B cell (primary cell): Measurements from ENCODE around the gene SLC39A11. TPM values are rescaled to one million over a fixed set of nuclear protein-coding genes. Genes with fewer than 3 reads are reported as not detected.

ENCODE experiments used
- ATAC-seq: fragments of 200-7000 bp; cut with Tn5 transposase; one replicate; pipeline ENCODE4 v1.10.0; 2021; ENCODE audit warnings: low read depth, mild to moderate bottlenecking, moderate number of reproducible peaks, moderate library complexity
- CTCF ChIA-PET: fragments of 350-600 bp; sonication (Branson Sonifier 250); formaldehyde crosslinking; loops from one replicate; lab custom pipeline; 2021; ENCODE audit warnings: antibody characterized with exemption, inconsistent platforms; lab: Charles Lee
- POLR2A ChIA-PET: fragments of 350-600 bp; sonication (Branson Sonifier 250); formaldehyde crosslinking; loops from one replicate; lab custom pipeline; 2021; ENCODE audit warnings: antibody characterized with exemption; lab: Charles Lee
- DNase-seq: peaks from one replicate; pipeline ENCODE4 v3.0.0; 2013
- H2AFZ ChIP-seq: 2 replicates; pipeline ENCODE4 v1.6.1; 2012; ENCODE audit warnings: mild to moderate bottlenecking, low read depth, low read length; ENCODE audit not compliant: insufficient read depth, poor library complexity, severe bottlenecking
- H3K27ac ChIP-seq, 2 donors: 1 replicate in 1 of 2; 2 replicates in 1 of 2; pipeline ENCODE4 v1.5.1; 2012 to 2013; ENCODE audit warnings: low read length in 2 of 2, mild to moderate bottlenecking in 2 of 2, moderate library complexity in 1 of 2
- H3K27me3 ChIP-seq, 4 experiments: fragments of 200-600 bp in 1 of 4; sonication (generic) in 1 of 4; replicated peaks in 1 of 4; 1 replicate in 2 of 4; 2 replicates in 2 of 4; pipeline versions ENCODE4 v1.6.1 to v1.7.0; 2013 to 2016; ENCODE audit warnings: low read length in 3 of 4, mild to moderate bottlenecking in 2 of 4, mixed read lengths in 1 of 4, moderate library complexity in 1 of 4; ENCODE audit not compliant: insufficient read depth in 4 of 4, control insufficient read depth in 3 of 4; ENCODE audit errors: control extremely low read depth in 1 of 4
- H3K36me3 ChIP-seq, 2 experiments: replicated peaks in 1 of 2; 1 replicate in 1 of 2; 2 replicates in 1 of 2; pipeline versions ENCODE4 v1.6.1 to v1.7.1; 2013; ENCODE audit warnings: low read length in 1 of 2; ENCODE audit not compliant: insufficient read depth in 2 of 2, control insufficient read depth in 1 of 2; ENCODE audit errors: control extremely low read depth in 1 of 2, extremely low read depth in 1 of 2
- H3K4me1 ChIP-seq, 2 donors: fragments of 200-600 bp in 1 of 2; sonication (generic) in 1 of 2; 1 replicate in 1 of 2; 2 replicates in 1 of 2; pipeline versions ENCODE4 v1.5.1 to v1.6.1; 2013 to 2017; ENCODE audit warnings: low read length in 2 of 2; ENCODE audit not compliant: control insufficient read depth in 2 of 2, insufficient read depth in 2 of 2
- H3K4me2 ChIP-seq: replicated peaks from 2 replicates; pipeline ENCODE3; 2012; ENCODE audit warnings: mild to moderate bottlenecking, low read depth, low read length; ENCODE audit not compliant: poor library complexity, severe bottlenecking
- H3K4me3 ChIP-seq, 5 experiments: fragments of 200-600 bp in 1 of 5; sonication (generic) in 1 of 5; 1 replicate in 3 of 5; 2 replicates in 2 of 5; pipeline versions ENCODE4 v1.5.1 to v1.7.0; 2011 to 2016; ENCODE audit warnings: low read length in 4 of 5, mild to moderate bottlenecking in 4 of 5, low read depth in 2 of 5, control low read depth in 1 of 5, moderate library complexity in 1 of 5; ENCODE audit not compliant: insufficient read depth in 1 of 5; ENCODE audit errors: control extremely low read depth in 1 of 5, extremely low read depth in 1 of 5
- H3K79me2 ChIP-seq: fragments of 200-600 bp; sonication (generic); one replicate; pipeline ENCODE4 v1.6.0; 2016; ENCODE audit warnings: low read length; ENCODE audit not compliant: control insufficient read depth, insufficient read depth
- H3K9ac ChIP-seq: fragments of 200-600 bp; sonication (generic); 2 replicates; pipeline ENCODE4 v1.6.1; 2017; ENCODE audit warnings: mild to moderate bottlenecking, low read length, moderate library complexity
- H3K9me3 ChIP-seq, 3 donors: one replicate each; pipeline versions ENCODE4 v1.6.1 to v1.7.1; 2013; ENCODE audit warnings: low read length in 2 of 3; ENCODE audit not compliant: control insufficient read depth in 2 of 3, insufficient read depth in 1 of 3; ENCODE audit errors: control extremely low read depth in 1 of 3
- H4K20me1 ChIP-seq: 2 replicates; pipeline ENCODE4 v1.6.0; 2012; ENCODE audit warnings: mild to moderate bottlenecking, low read length; ENCODE audit not compliant: insufficient read depth, control insufficient read depth, poor library complexity, severe bottlenecking
- H3K27ac Mint-ChIP-seq: one replicate; pipeline ENCODE4 v1.8.0; 2021; ENCODE audit warnings: mixed read lengths
- H3K27me3 Mint-ChIP-seq: one replicate; pipeline ENCODE4 v1.8.0; 2021; ENCODE audit warnings: mixed read lengths
- H3K4me1 Mint-ChIP-seq: one replicate; pipeline ENCODE4 v1.8.0; 2021; ENCODE audit warnings: mixed read lengths
- H3K4me3 Mint-ChIP-seq: one replicate; pipeline ENCODE4 v1.8.0; 2021; ENCODE audit warnings: mixed read lengths
- H3K9me3 Mint-ChIP-seq: one replicate; pipeline ENCODE4 v1.8.0; 2022; ENCODE audit warnings: mixed read lengths; ENCODE audit not compliant: insufficient read depth
- EZH2 ChIP-seq: IDR thresholded peaks from 2 replicates; pipeline ENCODE4 v1.6.1; 2012; ENCODE audit warnings: borderline replicate concordance, low read depth, mild to moderate bottlenecking, moderate library complexity, low read length; ENCODE audit not compliant: insufficient read depth, poor library complexity, severe bottlenecking
- WGBS: methylation state at CpG from one replicate; pipeline ENCODE4 v1.1.5; 2013; ENCODE audit warnings: missing lambda C conversion rate; ENCODE audit not compliant: insufficient coverage; 5-methylcytosine and 5-hydroxymethylcytosine counted together
- intact Hi-C: fragments of 100-400 bp; cut with micrococcal nuclease; formaldehyde crosslinking; loops from one replicate; pipeline ENCODE4 v1.10.0; 2022
- polyA plus RNA-seq: library from polyadenylated mRNA; depleted of rRNA; stranded (reverse); fragments of >200 nt; gene quantifications from 2 replicates; pipeline ENCODE4 v1.2.3, GENCODE V29; 2012
- total RNA-seq, 2 donors: library from RNA; stranded (reverse); fragments of 120-200 nt in 1 of 2; gene quantifications; 1 replicate in 1 of 2; 2 replicates in 1 of 2; pipeline versions ENCODE4 v1.2.3 to v1.2.4, GENCODE V29; 2013 to 2022
- TF ChIP-seq, protein P1 (sequence below): fragments of 200-600 bp; IDR thresholded peaks from one replicate; pipeline ENCODE4 v1.8.0; 2022; ENCODE audit warnings: antibody characterized with exemption, mild to moderate bottlenecking

SLC39A11 gene
- total and polyA plus RNA-seq, 2 donors (not counting 1 experiment from before 2014, with no cell fraction given): 6.9 to 39.6 TPM

DNA sequence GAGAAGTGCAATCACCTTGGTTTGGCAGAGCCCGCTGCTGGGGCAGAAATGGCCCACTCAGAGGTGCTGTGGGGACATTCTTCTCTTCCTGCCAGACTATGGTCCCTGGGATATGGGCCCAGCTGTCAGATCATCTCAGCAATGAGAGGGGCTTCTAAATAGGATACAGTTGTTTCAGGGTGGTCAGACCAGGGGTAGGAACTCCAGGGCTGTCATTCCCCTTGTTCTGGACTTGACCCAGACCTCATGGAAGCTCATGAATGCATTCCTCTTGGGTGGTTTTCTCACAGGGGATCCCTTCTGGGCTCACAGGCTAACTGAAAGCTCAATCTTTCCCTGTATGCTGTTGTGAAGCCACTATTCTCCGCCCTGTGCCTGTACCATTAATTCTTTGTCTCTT lies 347.2 kb downstream of the SLC39A11 start:
- DNase-seq (no peak), ATAC-seq (no peak)
- no peaks in the 10 kb centered on the region for H3K4me1 Mint-ChIP-seq
- no peak overlapping the region for H3K27ac Mint-ChIP-seq
- Histone ChIP-seq H4K20me1 (no peaks in the 10 kb centered on the region), H2AFZ (no peak overlapping the region), H3K36me3 (no peaks in the 10 kb centered on the region), H3K27ac (no peak overlapping the region), H3K4me3 (no peak overlapping the region), H3K4me2 (no peak overlapping the region), H3K9me3 (no peaks in the 10 kb centered on the region), H3K79me2 (no peaks in the 10 kb centered on the region), H3K9ac (no peak overlapping the region), H3K4me1 (no peaks in the 10 kb centered on the region), H3K27me3 (no peaks in the 10 kb centered on the region)
- H3K4me3 Mint-ChIP-seq: no peak overlapping the region
- TF ChIP-seq, protein P1, sequence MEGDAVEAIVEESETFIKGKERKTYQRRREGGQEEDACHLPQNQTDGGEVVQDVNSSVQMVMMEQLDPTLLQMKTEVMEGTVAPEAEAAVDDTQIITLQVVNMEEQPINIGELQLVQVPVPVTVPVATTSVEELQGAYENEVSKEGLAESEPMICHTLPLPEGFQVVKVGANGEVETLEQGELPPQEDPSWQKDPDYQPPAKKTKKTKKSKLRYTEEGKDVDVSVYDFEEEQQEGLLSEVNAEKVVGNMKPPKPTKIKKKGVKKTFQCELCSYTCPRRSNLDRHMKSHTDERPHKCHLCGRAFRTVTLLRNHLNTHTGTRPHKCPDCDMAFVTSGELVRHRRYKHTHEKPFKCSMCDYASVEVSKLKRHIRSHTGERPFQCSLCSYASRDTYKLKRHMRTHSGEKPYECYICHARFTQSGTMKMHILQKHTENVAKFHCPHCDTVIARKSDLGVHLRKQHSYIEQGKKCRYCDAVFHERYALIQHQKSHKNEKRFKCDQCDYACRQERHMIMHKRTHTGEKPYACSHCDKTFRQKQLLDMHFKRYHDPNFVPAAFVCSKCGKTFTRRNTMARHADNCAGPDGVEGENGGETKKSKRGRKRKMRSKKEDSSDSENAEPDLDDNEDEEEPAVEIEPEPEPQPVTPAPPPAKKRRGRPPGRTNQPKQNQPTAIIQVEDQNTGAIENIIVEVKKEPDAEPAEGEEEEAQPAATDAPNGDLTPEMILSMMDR: no peak
- TF ChIP-seq EZH2: no peak
- WGBS: 100% methylated on average over 1 of the region's 2 CpGs
- intact Hi-C loops: no loop called here
- CTCF ChIA-PET: no interaction called here
- no peaks in the 10 kb centered on the region for H3K9me3 Mint-ChIP-seq
- POLR2A ChIA-PET: interaction anchor here (0.6 kb wide), 1 partner anchor 412 kb away, joined by 3 read pairs; no protein-coding TSS in a partner anchor
- H3K27me3 Mint-ChIP-seq: no peaks in the 10 kb centered on the region

GRCh38 chr17:72743037-72743467 lies 349.4 kb downstream of the SLC39A11 start:
- H3K4me1 Mint-ChIP-seq: no peaks in the 10 kb centered on the region
- no peak overlapping the region for H3K9ac ChIP-seq
- H3K27me3 Mint-ChIP-seq: no peaks in the 10 kb centered on the region
- no peak overlapping the region for H3K4me3 ChIP-seq
- ChIA-PET POLR2A (no interaction called here), CTCF (no interaction called here)
- no peaks in the 10 kb centered on the region for H3K9me3 Mint-ChIP-seq
- no peaks in the 10 kb centered on the region for H3K27me3 ChIP-seq
- H3K27ac Mint-ChIP-seq: no peak overlapping the region
- DNase-seq (no peak), ATAC-seq (no peak)
- H3K79me2 ChIP-seq: no peaks in the 10 kb centered on the region
- no peaks in the 10 kb centered on the region for H3K4me1 ChIP-seq
- H3K27ac ChIP-seq: no peak overlapping the region
- H3K9me3 ChIP-seq: no peaks in the 10 kb centered on the region
- peaks cover 0 to 2% of the 10 kb centered on the region in 2 experiments for H3K36me3 ChIP-seq
- H2AFZ ChIP-seq: no peak overlapping the region
- intact Hi-C loops: no loop called here
- no peaks in the 10 kb centered on the region for H4K20me1 ChIP-seq
- 95% methylated on average over 4 of the region's 4 CpGs for WGBS
- TF ChIP-seq, protein P1: no peak
- TF ChIP-seq EZH2: no peak
- H3K4me2 ChIP-seq: no peak overlapping the region
- H3K4me3 Mint-ChIP-seq: no peak overlapping the region
